GM10266 (cell line): ENCODE measurements around the gene NUP62.
A peak's percentile ranks its signal among the peaks of the same experiment; 100 is the strongest.
"Not testable (repeated sequence)": the region's sequence is repeated elsewhere in the genome, so short reads cannot be mapped to it uniquely, and the experiment has no call there.

Experiments used
- DNase-seq: peaks from one replicate; pipeline ENCODE4 v3.0.0; 2012; ENCODE audit errors: extremely low spot score
- CTCF ChIP-seq: IDR thresholded peaks from 2 replicates; pipeline ENCODE4 v1.5.1; 2012; ENCODE audit warnings: mild to moderate bottlenecking, low read depth; ENCODE audit not compliant: control insufficient read depth, insufficient read depth; ENCODE audit errors: missing control alignments

The NUP62 gene

GRCh38 chr19:49950590-49950948 lies 21.3 kb upstream of the NUP62 start:
- no peak for TF ChIP-seq CTCF
- no peak for DNase-seq

- no peak for DNase-seq
- no peak for TF ChIP-seq CTCF
These were observed 20.7 kb upstream of the NUP62 start for GRCh38 chr19:49949742-49950589.

GRCh38 chr19:49946415-49946814 lies 17.1 kb upstream of the NUP62 start:
- TF ChIP-seq CTCF: no peak
- no peak for DNase-seq

- not testable (repeated sequence) for DNase-seq
These were observed 15.3 kb upstream of the NUP62 start for GRCh38 chr19:49944567-49944966.

GRCh38 chr19:49940482-49940791 lies 11.1 kb upstream of the NUP62 start:
- no peak for TF ChIP-seq CTCF
- DNase-seq: no peak

- TF ChIP-seq CTCF: peak; percentile 9
- DNase-seq: no peak
These were observed 10.6 kb upstream of the NUP62 start for GRCh38 chr19:49939721-49940481.

- DNase-seq: no peak
- TF ChIP-seq CTCF: no peak
These were observed 9.4 kb upstream of the NUP62 start for GRCh38 chr19:49938662-49939061.
